GM23338 (cell line): ENCODE measurements around the gene RPL29.

Source experiments
- CREB1 ChIP-seq: fragments of 250-450 bp; sonication (Bioruptor Pico); IDR thresholded peaks from 2 replicates; pipeline ENCODE4 v1.5.0; 2020; ENCODE audit warnings: low read depth, mild to moderate bottlenecking, moderate library complexity
- CTCF ChIP-seq, 2 experiments: fragments of 200-600 bp in 1 of 2; sonication (generic) in 1 of 2; conservative IDR thresholded peaks; 2 replicates each; pipeline versions ENCODE4 v1.5.1 to v1.6.1; 2016 to 2017; ENCODE audit warnings: antibody characterized with exemption in 2 of 2, low read depth in 2 of 2, mild to moderate bottlenecking in 2 of 2, moderate library complexity in 1 of 2
- EZH2 ChIP-seq: fragments of 200-600 bp; sonication (generic); IDR thresholded peaks from one replicate; pipeline ENCODE4 v1.8.0; 2017; ENCODE audit warnings: antibody characterized with exemption, mild to moderate bottlenecking, low read depth; ENCODE audit not compliant: unreplicated experiment
- POLR2AphosphoS5 ChIP-seq: IDR thresholded peaks from 2 replicates; pipeline ENCODE4 v1.6.1; 2016; ENCODE audit warnings: antibody characterized with exemption, low read depth
- REST ChIP-seq: IDR thresholded peaks from one replicate; pipeline ENCODE4 v1.6.1; 2018; ENCODE audit warnings: antibody characterized with exemption; ENCODE audit not compliant: unreplicated experiment

- TF ChIP-seq CREB1 (CRISPR knock-in tag) (no peak), REST (no peak), CTCF (conservative IDR thresholded peaks at IDR 0.05; ENCODE audit: low read depth in 2 of 2) (no peak), EZH2 (no peak), POLR2AphosphoS5 (no peak)
Observed at GRCh38 chr3:52031896-52032295, 36.2 kb upstream of the RPL29 start.
